ENCODE measurements around the gene SELENBP1.

SELENBP1 gene

DNA sequence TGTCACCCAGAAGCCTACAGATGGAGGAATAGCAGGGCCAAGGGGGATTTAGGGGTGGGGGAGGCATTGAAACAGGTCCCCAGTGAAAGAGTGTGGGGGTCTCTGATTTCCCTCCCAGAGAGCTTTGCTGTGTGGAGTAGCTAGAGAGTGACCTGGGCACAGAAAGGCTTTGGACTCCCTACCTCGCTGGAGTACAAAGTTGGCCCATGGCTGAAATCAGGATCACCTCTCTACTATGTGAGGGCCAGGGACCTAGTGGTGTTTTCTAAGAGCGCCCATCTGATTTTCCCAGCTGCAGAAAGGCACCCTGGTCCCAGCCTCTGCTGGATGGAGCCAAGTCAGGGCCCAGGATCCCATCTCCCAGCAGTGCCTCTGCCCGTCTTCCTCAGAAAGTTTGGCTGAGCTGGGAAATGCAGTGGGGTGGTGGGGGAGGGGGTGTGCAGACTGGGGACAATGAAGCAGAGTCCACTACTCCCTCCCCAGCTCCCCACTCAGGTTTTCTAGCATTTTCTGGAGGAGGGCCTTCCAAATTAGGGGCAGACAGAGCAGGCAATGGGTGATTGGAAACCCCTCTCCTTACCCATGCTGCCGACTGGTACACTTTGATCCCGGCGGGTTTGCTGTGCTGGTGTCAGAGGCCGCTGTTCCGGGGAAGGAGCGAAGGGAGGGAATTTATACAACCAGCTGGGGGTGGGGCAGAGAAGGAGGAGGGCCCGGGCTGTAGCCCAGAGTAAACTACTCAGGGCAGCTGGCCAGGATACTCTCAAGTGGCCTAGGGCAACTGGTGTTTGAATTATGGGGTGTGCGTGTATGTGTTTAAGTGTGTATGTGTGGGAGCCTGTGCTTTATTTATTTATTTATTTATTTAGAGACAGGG lies at the start of gene SELENBP1:
TSS of gene SELENBP1 (minus strand) at position 648 of the 877 bp plus-strand sequence. CDS start at position 584, 64 bp downstream.
- no peaks in the 10 kb centered on the region for H3K27me3 Mint-ChIP-seq
- H3K9me3 Mint-ChIP-seq: no peaks in the 10 kb centered on the region
- no peaks in the 10 kb centered on the region for H3K36me3 Mint-ChIP-seq
- H3K4me1 Mint-ChIP-seq: no peaks in the 10 kb centered on the region
- DNase-seq (no peak), ATAC-seq (replicated peaks) (no peak)
- H3K27ac Mint-ChIP-seq: peak within 1 kb of the TSS; percentile 28
- H3K4me3 Mint-ChIP-seq: no peak within 1 kb of the TSS

DNA sequence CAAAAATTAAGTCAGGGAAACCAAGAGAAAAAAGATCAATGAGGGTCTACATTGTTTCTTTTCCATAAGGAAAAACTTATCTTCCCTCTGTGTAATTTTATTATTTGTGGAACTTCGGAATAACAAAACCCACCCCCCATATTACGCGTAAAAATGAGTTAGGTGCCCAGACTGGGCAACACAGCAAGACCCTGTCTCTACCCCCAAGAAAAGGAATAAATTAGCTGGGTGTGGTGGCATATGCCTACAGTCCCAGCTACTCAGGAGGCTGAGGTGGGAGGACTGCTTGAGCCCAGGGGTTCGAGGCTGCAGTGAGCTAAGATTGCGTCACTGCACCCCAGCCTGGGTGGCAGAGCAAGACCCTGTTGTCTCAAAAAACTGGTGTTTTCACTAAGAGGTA lies 47.3 kb upstream of the SELENBP1 start:
- no peaks in the 10 kb centered on the region for H3K27me3 Mint-ChIP-seq
- no peak overlapping the region for H3K4me3 Mint-ChIP-seq
- peaks cover 2 to 6% of the 10 kb centered on the region in 2 donors for H3K4me1 Mint-ChIP-seq
- DNase-seq: no peak
- ATAC-seq (replicated peaks): no peak
- peaks cover 21 to 42% of the 10 kb centered on the region in 2 donors for H3K36me3 Mint-ChIP-seq
- H3K27ac Mint-ChIP-seq: peak overlapping the region; percentile 25
- no peaks in the 10 kb centered on the region for H3K9me3 Mint-ChIP-seq

DNA sequence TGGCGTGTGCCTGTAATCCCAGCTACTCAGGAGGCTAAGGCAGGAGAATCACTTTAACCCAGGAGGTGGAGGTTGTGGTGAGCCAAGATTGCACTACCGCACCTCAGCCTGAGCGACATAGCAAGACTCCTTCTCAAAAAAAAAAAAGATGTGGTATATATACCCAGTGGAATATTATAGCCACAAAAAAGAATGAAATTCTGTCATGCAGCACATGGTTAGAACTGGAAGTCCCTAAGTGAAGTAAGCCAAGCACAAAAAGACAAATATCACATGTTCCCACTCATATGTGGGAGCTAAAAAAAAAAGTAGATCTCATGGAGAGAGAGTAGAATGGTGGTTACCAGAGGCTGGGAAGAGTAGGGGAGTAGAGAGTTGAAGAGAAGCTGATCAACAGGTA lies 45.6 kb upstream of the SELENBP1 start:
- H3K9me3 Mint-ChIP-seq: no peaks in the 10 kb centered on the region
- peak overlapping the region; percentile 3 for H3K27ac Mint-ChIP-seq
- peaks cover 2 to 6% of the 10 kb centered on the region in 2 donors for H3K4me1 Mint-ChIP-seq
- H3K4me3 Mint-ChIP-seq: no peak overlapping the region
- peaks cover 20 to 39% of the 10 kb centered on the region in 2 donors for H3K36me3 Mint-ChIP-seq
- DNase-seq (no peak), ATAC-seq (replicated peaks) (peak; percentile 52 to 65)
- no peaks in the 10 kb centered on the region for H3K27me3 Mint-ChIP-seq

DNA sequence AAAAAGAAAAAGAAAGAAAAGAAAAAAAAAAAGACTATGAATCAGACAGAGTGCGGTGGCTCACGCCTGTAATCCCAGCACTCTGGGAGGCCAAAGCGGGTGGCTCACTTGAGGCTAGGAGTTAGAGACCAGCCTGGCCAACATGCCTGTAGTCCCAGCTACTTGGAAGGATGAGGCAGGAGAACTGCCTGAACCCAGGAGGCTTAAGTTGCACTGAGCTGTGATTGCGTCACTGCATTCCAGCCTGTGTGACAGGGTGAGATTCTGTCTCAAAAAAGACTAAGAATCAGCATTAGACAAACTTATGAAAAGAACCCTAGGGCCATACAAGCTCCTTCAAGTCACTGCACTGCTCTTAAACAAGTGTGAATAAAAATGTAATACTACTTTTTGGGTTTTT lies 43.7 kb upstream of the SELENBP1 start:
- H3K27ac Mint-ChIP-seq: no peak overlapping the region
- H3K9me3 Mint-ChIP-seq: no peaks in the 10 kb centered on the region
- ATAC-seq (replicated peaks): no peak
- no peak overlapping the region for H3K4me3 Mint-ChIP-seq
- no peak for DNase-seq
- H3K36me3 Mint-ChIP-seq: peaks cover 28 to 41% of the 10 kb centered on the region in 2 donors
- no peaks in the 10 kb centered on the region for H3K27me3 Mint-ChIP-seq
- H3K4me1 Mint-ChIP-seq: peaks cover 2 to 6% of the 10 kb centered on the region in 2 donors

DNA sequence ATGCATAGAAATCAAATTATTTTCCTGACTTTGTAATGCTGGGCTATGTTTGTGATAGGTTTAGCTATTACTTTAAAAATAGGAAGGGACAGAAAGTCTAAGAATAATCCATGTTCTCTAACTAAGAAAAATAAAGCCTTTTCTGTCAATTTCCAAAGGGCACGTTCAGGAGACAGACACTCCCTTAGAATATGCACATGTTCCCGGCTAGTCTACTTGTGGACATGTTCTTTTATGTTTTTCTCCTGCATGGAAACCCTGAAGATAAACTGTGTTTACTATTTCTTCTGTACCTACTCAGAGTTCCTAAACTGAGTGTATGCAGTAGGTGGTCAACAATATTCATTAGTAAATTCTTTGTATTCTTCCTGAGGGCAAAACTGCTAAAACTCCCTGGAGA lies 39.4 kb upstream of the SELENBP1 start:
- no peak overlapping the region for H3K27ac Mint-ChIP-seq
- H3K4me1 Mint-ChIP-seq: no peaks in the 10 kb centered on the region
- H3K36me3 Mint-ChIP-seq: peaks cover 37 to 51% of the 10 kb centered on the region in 2 donors
- H3K4me3 Mint-ChIP-seq: no peak overlapping the region
- H3K9me3 Mint-ChIP-seq: no peaks in the 10 kb centered on the region
- H3K27me3 Mint-ChIP-seq: no peaks in the 10 kb centered on the region
- no peak for DNase-seq
- no peak for ATAC-seq (replicated peaks)

DNA sequence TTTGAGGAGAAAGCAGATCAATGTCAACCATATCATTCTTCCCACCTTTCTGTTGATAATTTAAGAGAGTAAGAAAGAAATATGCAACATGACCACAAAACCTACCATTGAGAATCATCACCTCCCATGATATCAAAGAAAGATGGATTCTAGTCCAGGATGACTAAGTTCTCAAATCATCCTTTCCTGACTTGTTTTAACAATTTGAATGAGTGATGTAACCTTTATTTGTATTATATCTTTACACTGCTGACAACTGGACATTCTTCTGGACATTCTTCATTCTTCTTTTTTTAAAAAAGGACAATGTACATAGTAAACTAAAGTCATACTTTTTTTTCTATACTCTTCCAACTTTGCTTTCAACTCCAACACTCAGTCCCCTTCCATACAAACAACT lies 36.4 kb upstream of the SELENBP1 start:
- no peaks in the 10 kb centered on the region for H3K27me3 Mint-ChIP-seq
- ATAC-seq (replicated peaks): no peak
- H3K27ac Mint-ChIP-seq: peak overlapping the region; percentile 56
- peaks cover 0 to under 1% of the 10 kb centered on the region in 2 donors for H3K4me1 Mint-ChIP-seq
- H3K4me3 Mint-ChIP-seq: no peak overlapping the region
- no peaks in the 10 kb centered on the region for H3K9me3 Mint-ChIP-seq
- no peak for DNase-seq
- H3K36me3 Mint-ChIP-seq: peaks cover 35 to 56% of the 10 kb centered on the region in 2 donors

DNA sequence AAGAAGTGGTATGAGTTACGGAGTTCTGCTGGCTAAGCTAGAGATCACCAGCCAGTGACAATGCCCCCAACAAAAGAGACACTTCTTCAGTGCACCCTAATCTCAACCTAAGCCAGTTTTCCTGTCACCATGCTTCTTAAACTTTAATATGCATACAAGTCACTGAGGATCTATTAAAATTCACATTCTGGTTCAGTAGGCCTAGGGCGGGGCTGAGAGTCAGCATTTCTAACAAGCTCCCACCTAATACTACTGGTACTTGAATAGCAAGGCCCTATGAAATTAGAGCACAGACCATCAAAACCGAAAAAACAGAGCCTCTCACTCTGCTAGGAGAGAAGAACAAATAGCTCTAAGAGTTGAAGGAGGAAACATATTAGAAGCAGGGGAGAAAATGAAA lies 34.8 kb upstream of the SELENBP1 start:
- H3K27me3 Mint-ChIP-seq: no peaks in the 10 kb centered on the region
- peaks cover 33 to 58% of the 10 kb centered on the region in 2 donors for H3K36me3 Mint-ChIP-seq
- no peak overlapping the region for H3K4me3 Mint-ChIP-seq
- DNase-seq (no peak), ATAC-seq (replicated peaks) (no peak)
- peaks cover 0 to 4% of the 10 kb centered on the region in 2 donors for H3K4me1 Mint-ChIP-seq
- H3K9me3 Mint-ChIP-seq: no peaks in the 10 kb centered on the region
- H3K27ac Mint-ChIP-seq: peak overlapping the region; percentile 7

DNA sequence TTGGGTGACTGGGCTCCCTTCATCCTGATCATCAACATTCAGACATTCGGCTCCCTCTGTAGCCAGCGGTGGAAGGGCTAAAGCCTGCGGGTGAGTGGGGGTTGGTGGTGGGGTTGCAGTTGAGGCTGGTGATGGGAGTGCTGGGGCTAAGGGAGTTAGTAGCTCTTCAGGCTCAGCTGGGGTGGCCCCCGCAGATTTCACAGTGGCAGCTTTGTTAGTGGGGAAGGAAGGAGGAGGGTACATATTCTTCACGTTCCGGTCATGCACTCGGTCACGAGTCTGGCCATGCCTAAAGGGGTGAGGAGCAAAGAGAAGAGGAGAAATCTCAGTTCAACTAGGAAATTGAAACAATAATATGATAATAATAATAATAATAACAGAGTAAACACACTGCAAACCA lies 33.7 kb upstream of the SELENBP1 start:
- peaks cover 35 to 60% of the 10 kb centered on the region in 2 donors for H3K36me3 Mint-ChIP-seq
- ATAC-seq (replicated peaks) (no peak), DNase-seq (no peak)
- H3K9me3 Mint-ChIP-seq: no peaks in the 10 kb centered on the region
- H3K27ac Mint-ChIP-seq: peak overlapping the region; percentile 70
- H3K4me1 Mint-ChIP-seq: peaks cover 4 to 6% of the 10 kb centered on the region in 2 donors
- no peaks in the 10 kb centered on the region for H3K27me3 Mint-ChIP-seq
- H3K4me3 Mint-ChIP-seq: no peak overlapping the region

DNA sequence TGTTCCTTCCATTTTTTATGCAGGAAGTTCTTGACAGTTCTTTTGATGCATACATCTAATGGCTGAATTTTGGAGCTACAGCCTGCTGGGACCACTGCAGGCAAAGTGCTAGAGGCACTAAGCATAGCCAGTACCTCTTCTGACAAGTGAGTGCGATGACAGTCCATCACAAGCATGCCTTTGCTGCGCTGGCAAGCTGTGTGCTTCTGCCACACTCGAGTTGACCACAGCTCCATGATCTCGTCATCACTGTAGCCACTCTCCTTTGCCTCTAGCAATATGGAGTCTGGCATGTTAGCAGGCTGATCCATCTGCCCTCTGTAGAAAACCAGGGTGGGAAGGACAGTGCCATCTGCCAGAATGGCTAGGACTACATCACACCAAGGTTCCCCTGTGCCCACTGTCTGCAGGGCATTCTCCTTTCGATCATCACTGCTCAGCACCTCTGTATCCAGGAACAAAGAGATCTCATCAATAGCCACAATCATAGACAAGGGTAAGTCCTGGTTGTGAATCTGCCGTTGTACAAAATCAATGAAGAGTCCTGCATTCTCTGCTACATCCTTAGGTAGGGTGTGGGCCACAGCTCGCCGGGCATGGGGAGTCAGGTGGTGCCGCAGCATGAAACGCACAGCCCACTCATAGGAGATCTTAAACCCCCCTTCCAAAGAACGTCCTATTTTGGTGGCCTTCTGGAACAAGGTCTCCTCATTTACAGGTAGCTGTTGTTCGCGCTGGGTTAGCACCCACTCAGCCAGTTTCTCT lies 32.9 kb upstream of the SELENBP1 start:
- Mint-ChIP-seq H3K36me3 (peaks cover 38 to 62% of the 10 kb centered on the region in 2 donors), H3K27ac (no peak overlapping the region), H3K4me1 (peaks cover 12 to 13% of the 10 kb centered on the region in 2 donors), H3K27me3 (no peaks in the 10 kb centered on the region), H3K9me3 (no peaks in the 10 kb centered on the region), H3K4me3 (no peak overlapping the region)
- no peak for DNase-seq
- no peak for ATAC-seq (replicated peaks)

DNA sequence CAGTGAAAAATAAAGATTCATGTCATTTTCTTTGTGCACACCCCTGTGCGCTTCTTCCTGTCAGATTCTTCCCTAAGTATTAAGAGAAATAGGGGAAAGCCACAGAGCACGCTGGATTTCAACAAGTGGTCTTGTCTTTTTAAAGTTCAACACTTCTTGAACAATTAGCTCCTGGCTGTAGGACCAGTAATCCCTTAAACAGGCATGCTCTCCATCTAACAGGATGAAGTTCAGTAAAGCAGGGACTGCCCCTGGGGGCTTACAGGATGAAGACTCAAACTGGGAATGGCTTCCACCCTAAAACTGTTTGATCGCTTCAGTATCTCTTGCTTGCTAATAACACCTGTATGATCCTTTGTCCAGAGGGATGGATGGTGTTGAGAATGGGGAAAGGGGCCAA lies 31.1 kb upstream of the SELENBP1 start:
- no peak for ATAC-seq (replicated peaks)
- peaks cover 39 to 61% of the 10 kb centered on the region in 2 donors for H3K36me3 Mint-ChIP-seq
- DNase-seq: no peak
- peak overlapping the region; percentile 83 for H3K27ac Mint-ChIP-seq
- H3K27me3 Mint-ChIP-seq: no peaks in the 10 kb centered on the region
- H3K9me3 Mint-ChIP-seq: no peaks in the 10 kb centered on the region
- no peak overlapping the region for H3K4me3 Mint-ChIP-seq
- H3K4me1 Mint-ChIP-seq: peaks cover 17 to 23% of the 10 kb centered on the region in 2 donors

DNA sequence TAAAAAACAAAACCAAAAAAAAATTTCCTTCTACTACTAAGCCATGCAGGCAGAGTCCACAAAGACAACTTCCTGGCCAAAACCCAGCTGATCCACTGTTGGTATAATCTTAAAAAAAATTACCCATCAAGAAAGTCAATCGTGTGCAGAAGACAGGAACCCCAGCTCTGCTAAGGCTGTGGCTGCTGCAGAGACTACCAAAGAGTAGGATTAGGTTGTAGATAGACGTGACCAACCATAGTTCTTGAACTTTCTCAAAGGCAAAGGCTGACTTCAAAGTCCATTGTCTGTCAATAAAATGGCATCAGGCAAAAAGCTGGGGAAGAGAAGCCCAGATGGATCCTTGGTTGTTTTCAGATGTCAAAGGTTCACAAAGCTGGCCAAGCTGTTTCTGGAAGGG lies 30.3 kb upstream of the SELENBP1 start:
- no peak for DNase-seq
- ATAC-seq (replicated peaks): no peak
- Mint-ChIP-seq H3K4me1 (peaks cover 18 to 23% of the 10 kb centered on the region in 2 donors), H3K36me3 (peaks cover 39 to 61% of the 10 kb centered on the region in 2 donors), H3K27ac (no peak overlapping the region), H3K27me3 (no peaks in the 10 kb centered on the region), H3K4me3 (no peak overlapping the region), H3K9me3 (no peaks in the 10 kb centered on the region)

DNA sequence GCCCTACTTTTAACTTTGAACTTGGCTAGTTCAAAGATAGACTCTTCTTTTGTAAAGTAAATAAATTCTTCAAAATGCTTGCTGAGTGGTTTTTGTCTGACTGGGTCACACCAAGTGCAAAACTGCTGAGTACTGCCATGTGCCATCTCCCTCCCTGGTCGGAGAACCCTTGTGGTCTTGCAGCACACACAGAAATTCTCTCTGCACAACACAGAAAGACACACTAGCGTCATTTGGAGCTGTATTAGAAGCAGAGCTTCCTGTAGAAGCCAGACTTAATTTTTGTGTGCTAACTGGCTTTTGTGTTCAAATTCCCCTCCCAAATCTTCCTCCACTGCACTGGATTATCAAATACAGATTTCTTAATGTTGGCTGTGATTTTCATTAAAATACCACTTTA lies 29.4 kb upstream of the SELENBP1 start:
- Mint-ChIP-seq H3K27ac (no peak overlapping the region), H3K9me3 (no peaks in the 10 kb centered on the region), H3K4me1 (peaks cover 18 to 23% of the 10 kb centered on the region in 2 donors), H3K36me3 (peaks cover 34 to 54% of the 10 kb centered on the region in 2 donors), H3K27me3 (no peaks in the 10 kb centered on the region), H3K4me3 (peak overlapping the region in 1 of 2 donors; percentile 29)
- ATAC-seq (replicated peaks) (no peak), DNase-seq (no peak)

DNA sequence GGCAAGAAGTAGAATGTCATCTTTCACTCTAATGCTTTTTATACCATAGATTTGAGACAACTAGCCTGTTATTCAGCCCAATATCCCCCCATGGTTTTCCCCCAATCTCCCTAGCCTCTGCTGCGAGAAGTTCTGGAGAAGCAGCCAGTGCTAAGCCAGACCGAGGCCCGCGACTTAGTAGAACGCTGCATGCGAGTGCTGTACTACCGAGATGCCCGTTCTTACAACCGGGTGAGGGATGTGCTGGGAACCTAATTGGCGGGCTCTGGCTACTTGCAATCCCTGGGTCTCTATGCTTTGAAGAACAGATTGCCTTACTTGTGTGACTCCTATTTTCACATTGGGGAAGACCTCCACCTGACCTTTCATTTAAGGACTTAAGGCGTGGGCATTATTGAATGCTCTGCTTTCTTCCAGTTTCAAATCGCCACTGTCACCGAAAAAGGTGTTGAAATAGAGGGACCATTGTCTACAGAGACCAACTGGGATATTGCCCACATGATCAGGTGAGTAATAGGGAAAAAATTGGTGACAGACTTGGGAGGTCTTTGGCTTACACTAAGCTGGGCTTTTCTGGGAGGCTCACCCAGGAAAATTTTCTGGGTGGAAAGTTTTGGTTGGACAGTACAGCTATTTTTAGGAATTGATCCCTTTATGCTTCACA lies 28.8 kb upstream of the SELENBP1 start:
- no peaks in the 10 kb centered on the region for H3K27me3 Mint-ChIP-seq
- DNase-seq (no peak), ATAC-seq (replicated peaks) (no peak)
- H3K4me3 Mint-ChIP-seq: peak overlapping the region; percentile 92 to 97
- peaks cover 18 to 23% of the 10 kb centered on the region in 2 donors for H3K4me1 Mint-ChIP-seq
- H3K36me3 Mint-ChIP-seq: peaks cover 32 to 51% of the 10 kb centered on the region in 2 donors
- no peaks in the 10 kb centered on the region for H3K9me3 Mint-ChIP-seq
- H3K27ac Mint-ChIP-seq: peak overlapping the region; percentile 98
